Upper lobe of left lung (tissue), 4 donors: ENCODE results near the gene BHLHE40.

Source experiments
- CTCF ChIP-seq, 6 experiments: fragments of 450-650 bp in 4 of 6; fragments of 200-600 bp in 2 of 6; sonication (generic) in 2 of 6; IDR thresholded peaks; one replicate each; pipeline ENCODE4 v1.5.1; 2016 to 2019; ENCODE audit warnings: antibody characterized with exemption in 6 of 6
- POLR2A ChIP-seq, 4 donors: fragments of 450-650 bp; IDR thresholded peaks; one replicate each; pipeline ENCODE4 v1.5.1; 2016 to 2017; ENCODE audit warnings: antibody characterized with exemption in 4 of 4, mild to moderate bottlenecking in 2 of 4

DNA sequence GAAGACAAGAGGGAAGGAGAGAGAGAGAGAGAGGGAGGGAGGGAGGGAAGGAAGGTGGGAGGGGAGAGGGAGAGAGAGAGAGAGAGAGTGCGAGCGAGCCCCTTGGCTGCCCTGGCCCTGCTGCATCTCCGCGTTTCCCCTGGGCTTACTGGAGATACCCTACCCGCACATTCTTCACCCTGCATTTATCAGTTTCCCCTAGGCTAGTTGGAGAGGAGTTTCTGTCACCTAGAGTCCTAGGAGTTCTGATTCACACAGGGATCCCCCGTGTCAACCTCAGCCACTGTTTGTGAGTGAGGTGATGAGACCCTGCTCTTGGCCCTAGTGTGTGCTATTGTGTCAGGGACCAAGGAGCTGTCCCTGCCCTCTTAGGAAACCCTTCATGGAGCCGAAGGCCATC lies 18.7 kb downstream of the BHLHE40 start:
- TF ChIP-seq CTCF (IDR thresholded peaks at IDR 0.05), result no peak
- no peak for TF ChIP-seq POLR2A (IDR thresholded peaks at IDR 0.05)
